ENCODE measurements around the gene GRK4.

Gene GRK4

GRCh38 chr4:2930135-2930757, 33.1 kb upstream of the GRK4 start:
- TF ChIP-seq, protein P1, sequence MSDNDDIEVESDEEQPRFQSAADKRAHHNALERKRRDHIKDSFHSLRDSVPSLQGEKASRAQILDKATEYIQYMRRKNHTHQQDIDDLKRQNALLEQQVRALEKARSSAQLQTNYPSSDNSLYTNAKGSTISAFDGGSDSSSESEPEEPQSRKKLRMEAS (IDR thresholded peaks at IDR 0.05; ENCODE audit: low read depth, low read length), result no peak
- TF ChIP-seq POLR2A (IDR thresholded peaks at IDR 0.05; ENCODE audit: extremely low read depth, insufficient read length), result no peak
- TF ChIP-seq, protein P2, sequence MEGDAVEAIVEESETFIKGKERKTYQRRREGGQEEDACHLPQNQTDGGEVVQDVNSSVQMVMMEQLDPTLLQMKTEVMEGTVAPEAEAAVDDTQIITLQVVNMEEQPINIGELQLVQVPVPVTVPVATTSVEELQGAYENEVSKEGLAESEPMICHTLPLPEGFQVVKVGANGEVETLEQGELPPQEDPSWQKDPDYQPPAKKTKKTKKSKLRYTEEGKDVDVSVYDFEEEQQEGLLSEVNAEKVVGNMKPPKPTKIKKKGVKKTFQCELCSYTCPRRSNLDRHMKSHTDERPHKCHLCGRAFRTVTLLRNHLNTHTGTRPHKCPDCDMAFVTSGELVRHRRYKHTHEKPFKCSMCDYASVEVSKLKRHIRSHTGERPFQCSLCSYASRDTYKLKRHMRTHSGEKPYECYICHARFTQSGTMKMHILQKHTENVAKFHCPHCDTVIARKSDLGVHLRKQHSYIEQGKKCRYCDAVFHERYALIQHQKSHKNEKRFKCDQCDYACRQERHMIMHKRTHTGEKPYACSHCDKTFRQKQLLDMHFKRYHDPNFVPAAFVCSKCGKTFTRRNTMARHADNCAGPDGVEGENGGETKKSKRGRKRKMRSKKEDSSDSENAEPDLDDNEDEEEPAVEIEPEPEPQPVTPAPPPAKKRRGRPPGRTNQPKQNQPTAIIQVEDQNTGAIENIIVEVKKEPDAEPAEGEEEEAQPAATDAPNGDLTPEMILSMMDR (IDR thresholded peaks at IDR 0.05; ENCODE audit: low read depth, low read length), result no peak
- TF ChIP-seq MYC (IDR thresholded peaks at IDR 0.05; ENCODE audit: low read depth, low read length), result no peak
- H3K4me3 ChIP-seq (ENCODE audit: low read depth, low read length), result no peak overlapping the region
- DNase-seq (ENCODE audit: low read depth), result no peak

DNA sequence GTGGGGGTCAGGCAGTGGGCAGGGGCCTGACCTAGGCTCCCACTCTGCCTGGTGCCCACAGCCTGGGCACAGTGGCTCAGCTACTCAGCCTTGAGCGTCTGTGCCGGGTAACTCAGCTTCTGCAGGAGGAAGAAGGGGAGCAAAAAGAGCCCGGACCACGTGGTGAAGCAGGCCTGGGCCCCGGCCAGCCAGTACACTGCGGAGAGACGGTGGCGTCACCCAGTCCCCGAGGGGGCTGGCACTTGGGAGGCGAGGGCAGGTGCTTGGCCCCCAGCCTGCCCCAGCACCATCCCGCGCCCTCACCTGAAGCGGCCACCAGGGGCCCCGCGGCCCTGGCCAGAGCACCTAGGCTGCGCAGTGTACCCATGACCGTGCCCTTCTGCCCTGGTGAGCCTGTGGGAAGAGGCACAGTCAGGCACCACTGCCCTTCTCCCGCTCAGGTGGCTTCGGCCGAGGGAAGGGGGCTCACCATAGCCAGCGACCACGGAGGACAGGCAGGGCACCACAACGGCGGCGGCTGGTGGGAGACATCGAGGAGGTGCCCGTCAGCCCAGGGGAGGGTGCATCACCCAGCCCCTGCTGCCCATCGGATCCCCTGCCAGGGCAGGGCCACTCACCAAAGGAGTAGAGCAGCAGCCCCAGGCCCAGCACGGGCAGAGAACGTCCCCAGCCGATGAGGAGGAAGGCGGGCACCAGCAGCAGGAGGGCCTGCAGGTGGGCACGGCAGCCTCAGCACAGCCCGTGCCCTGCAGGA, 32.4 kb upstream of the GRK4 start:
- peak; percentile 34 for DNase-seq (ENCODE audit: low read depth)
- peak overlapping the region; percentile 87 for H3K4me3 ChIP-seq (ENCODE audit: low read depth, low read length)
- TF ChIP-seq, protein P2 (IDR thresholded peaks at IDR 0.05; ENCODE audit: low read depth, low read length), result peak; percentile 15
- TF ChIP-seq, protein P1 (IDR thresholded peaks at IDR 0.05; ENCODE audit: low read depth, low read length), result no peak
- no peak for TF ChIP-seq MYC (IDR thresholded peaks at IDR 0.05; ENCODE audit: low read depth, low read length)

GRCh38 chr4:2931512-2932301, 31.7 kb upstream of the GRK4 start:
- DNase-seq (ENCODE audit: low read depth), result peak; percentile 94
- H3K4me3 ChIP-seq (ENCODE audit: low read depth, low read length), result peak overlapping the region; percentile 87
- TF ChIP-seq POLR2A (IDR thresholded peaks at IDR 0.05; ENCODE audit: extremely low read depth, insufficient read length) (no peak), MYC (IDR thresholded peaks at IDR 0.05; ENCODE audit: low read depth, low read length) (peak; percentile 75)
- TF ChIP-seq, protein P1 (IDR thresholded peaks at IDR 0.05; ENCODE audit: low read depth, low read length), result peak; percentile 62; the same call in 1 of the 2 replicates
- TF ChIP-seq, protein P2 (IDR thresholded peaks at IDR 0.05; ENCODE audit: low read depth, low read length), result peak; percentile 38

- DNase-seq (ENCODE audit: low read depth), result no peak
- TF ChIP-seq POLR2A (IDR thresholded peaks at IDR 0.05; ENCODE audit: extremely low read depth, insufficient read length), result no peak
- TF ChIP-seq MYC (IDR thresholded peaks at IDR 0.05; ENCODE audit: low read depth, low read length), result 0 out of 2 replicates have a peak, but pooled peaks have one; percentile 9
- TF ChIP-seq, protein P1 (IDR thresholded peaks at IDR 0.05; ENCODE audit: low read depth, low read length), result no peak
- TF ChIP-seq, protein P2 (IDR thresholded peaks at IDR 0.05; ENCODE audit: low read depth, low read length), result no peak
- peak overlapping the region; percentile 87 for H3K4me3 ChIP-seq (ENCODE audit: low read depth, low read length)
Measured at GRCh38 chr4:2932321-2932950, 30.9 kb upstream of the GRK4 start.

- H3K4me3 ChIP-seq (ENCODE audit: low read depth, low read length), result peak overlapping the region; percentile 87
- peak; percentile 86 for DNase-seq (ENCODE audit: low read depth)
- TF ChIP-seq, protein P1 (IDR thresholded peaks at IDR 0.05; ENCODE audit: low read depth, low read length), result peak; percentile 17; the same call in 1 of the 2 replicates
- TF ChIP-seq MYC (IDR thresholded peaks at IDR 0.05; ENCODE audit: low read depth, low read length) (no peak), POLR2A (IDR thresholded peaks at IDR 0.05; ENCODE audit: extremely low read depth, insufficient read length) (no peak)
- TF ChIP-seq, protein P2 (IDR thresholded peaks at IDR 0.05; ENCODE audit: low read depth, low read length), result no peak
Measured at GRCh38 chr4:2932951-2933565, 30.3 kb upstream of the GRK4 start.

Measured in NB4 (cell line).